Stimulated activated CD4-positive, alpha-beta T cell treated with anti-CD3 and anti-CD28 coated beads, TNF-alpha, amount 100 ng/mL, for 48 hours (primary cell): ENCODE results near the gene MLLT6.
"Not testable (repeated sequence)": the region's sequence is repeated elsewhere in the genome, so short reads cannot be mapped to it uniquely, and the experiment has no call there.

ENCODE experiments used
- DNase-seq, 3 donors: peaks; one replicate each; pipeline ENCODE4 v3.0.0-alpha.2; 2020; ENCODE audit warnings: low read depth in 3 of 3

MLLT6 gene

DNA sequence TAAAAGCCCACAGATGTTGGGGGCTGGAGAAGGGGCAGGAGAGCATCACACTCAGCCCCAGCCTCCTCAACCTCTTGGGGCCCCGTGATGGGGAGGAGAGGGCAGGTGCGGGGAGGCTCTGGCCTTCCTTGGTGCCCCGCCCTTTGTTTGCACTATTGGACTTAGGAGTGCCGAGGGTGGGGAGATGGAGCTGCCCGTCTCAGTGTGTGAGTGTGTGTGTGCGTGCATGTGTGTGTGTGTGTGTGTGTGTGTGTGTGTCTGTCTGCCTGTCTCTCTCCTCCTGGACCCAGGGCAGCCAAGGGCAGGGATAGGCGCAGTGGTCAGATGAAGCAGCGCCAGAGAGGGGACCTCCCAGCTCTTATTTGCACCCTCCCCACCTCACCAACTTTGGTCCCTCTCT, 21.1 kb downstream of the MLLT6 start:
- not testable (repeated sequence) for DNase-seq

DNA sequence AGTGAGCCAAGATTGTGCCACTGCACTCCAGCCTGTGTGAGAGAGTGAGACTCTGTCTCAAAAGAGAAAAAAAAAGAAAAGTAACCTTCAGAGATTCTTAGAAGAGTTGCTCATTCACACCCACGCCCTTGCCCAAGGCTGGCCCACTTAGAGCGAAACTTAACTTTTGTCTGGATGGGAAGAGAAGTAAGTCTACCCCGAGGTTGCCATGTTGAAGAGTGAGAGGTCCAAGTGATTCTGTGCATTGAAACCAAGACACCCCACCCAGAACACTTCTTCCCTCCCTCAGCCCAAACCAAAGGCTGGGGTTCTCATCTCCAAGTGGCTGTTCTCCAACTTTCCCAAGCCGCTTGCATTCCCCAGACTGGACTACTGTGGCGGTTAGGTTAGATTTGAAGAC, 22.7 kb downstream of the MLLT6 start:
- DNase-seq = peak; percentile 70 to 83 (median 78)

DNA sequence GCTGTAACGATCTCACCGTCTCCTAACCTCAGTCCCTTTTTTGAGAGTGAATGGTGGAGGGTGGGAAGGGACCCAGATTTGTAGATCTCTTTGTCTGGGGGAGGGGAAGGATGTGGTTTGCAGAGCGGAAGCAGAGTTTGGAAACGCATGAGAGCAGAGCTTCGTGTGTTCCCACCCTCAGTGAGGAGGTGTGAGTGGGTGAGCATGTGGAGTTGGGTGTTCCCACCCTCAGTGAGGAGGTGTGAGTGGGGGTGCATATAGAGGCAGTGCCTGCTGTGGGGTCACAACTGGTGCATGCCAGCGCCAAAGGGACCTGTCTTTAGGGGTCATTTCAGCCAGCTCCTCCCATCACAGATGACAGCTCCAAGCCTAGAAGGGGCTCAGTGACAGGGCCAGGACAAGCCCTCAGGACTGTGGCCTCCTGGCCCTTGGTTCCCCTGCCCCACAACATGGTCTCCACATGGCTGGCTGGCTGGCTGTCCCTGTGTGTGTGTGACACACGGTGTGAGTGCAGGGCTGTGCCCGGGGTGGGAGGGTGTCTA, 23.3 kb downstream of the MLLT6 start:
- DNase-seq = no peak

DNA sequence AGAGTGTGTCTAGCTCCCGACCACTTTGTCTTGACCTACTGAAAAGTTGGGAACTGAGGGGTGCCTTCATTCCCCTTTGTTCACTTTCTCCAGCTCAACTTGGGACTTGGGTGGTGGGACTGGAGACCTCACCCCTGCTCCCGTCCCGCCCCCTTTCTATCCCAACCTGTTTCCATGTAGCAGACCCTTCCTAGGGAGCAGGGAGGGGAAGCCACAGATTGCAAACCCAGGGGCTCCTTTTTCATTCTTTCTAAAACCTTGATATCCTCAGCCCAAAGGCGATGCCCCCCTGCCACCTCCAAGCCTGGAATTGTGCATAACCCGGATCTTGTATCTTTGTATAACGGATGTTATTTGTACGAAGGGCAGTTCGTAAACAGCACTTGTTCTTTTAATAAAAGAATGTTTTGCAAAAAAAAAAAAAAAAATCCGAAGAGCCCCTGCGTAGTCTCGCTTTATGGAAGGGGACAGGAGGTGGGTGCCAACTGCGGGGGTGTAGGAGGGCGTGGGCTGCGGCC, 24.4 kb downstream of the MLLT6 start:
- DNase-seq = no peak

DNA sequence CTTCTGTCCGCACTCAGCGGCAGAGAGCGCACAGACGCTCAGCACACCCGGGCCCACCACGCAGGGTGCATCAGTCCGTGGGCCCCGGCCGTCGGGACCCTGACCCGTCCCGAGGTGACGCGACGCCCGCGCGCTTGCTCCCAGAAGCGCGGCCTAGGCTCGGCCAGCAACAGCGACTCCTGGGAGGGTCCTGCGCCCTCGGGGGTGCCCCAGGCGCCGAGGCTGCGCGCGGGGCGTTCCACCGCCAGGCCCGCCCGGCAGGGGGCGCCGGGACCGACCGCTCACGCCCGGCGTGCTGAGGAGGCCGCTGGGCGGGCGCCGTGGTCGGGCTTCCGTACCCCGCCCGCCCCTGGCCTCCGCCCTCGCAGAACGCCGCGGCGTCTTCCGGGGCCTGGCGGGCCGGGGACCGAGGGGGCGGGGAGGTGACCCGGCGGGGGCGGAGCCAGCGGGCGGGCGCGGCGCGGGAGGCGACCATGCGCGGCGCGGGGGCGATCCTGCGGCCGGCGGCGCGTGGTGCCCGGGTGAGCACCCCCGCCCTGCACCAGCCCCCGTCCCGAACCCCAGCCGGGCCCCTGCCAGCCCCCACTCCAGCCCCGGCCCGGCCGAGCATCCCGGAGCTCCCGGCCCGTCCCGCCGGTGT, 24.9 kb downstream of the MLLT6 start, which contains the start of gene CISD3:
Gene CISD3 (plus strand): TSS at position 456 of the 640 bp plus-strand sequence. CDS start 18 bp downstream, at position 474.
- DNase-seq = peak; percentile 63 to 89 (median 72)

DNA sequence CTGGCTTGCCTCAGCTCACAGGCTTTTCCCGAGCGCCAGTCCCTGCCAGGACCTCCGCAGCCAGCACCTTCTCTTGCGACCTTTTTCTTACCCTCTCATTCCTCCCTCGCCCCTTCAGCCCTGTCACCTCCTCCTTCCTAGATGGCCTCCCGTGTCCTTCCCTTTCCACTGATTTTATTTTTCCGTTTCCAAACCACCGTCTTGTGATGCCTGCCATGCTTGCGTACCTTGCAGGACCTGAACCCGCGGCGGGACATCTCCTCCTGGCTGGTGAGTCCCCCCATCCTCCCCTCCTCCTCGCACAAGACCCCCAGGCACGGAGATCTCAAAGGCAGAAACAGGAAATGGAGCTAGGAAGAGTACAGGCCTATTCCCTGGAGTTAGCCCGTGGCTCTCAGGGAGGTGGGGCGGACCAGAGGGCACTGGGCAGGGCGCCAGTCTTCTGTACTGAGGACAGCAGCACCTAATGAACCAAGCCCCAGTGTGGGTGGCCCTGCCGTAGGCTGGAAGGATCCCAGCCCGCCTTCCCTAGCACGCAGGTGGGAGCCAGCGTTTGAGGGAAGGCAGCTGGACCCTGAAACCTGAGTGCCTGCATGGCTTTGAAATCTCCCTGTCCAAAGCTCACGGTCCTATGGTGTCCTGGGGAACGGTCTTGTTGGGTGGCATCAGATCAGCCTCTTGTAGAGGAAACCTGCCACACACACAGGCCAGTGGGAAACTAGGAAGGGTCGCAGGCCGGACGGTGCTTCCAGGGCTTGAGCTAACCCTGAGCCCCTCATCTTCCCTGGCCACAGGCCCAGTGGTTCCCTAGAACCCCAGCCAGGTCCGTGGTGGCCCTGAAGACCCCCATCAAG, 25.7 kb downstream of the MLLT6 start:
- no peak for DNase-seq

DNA sequence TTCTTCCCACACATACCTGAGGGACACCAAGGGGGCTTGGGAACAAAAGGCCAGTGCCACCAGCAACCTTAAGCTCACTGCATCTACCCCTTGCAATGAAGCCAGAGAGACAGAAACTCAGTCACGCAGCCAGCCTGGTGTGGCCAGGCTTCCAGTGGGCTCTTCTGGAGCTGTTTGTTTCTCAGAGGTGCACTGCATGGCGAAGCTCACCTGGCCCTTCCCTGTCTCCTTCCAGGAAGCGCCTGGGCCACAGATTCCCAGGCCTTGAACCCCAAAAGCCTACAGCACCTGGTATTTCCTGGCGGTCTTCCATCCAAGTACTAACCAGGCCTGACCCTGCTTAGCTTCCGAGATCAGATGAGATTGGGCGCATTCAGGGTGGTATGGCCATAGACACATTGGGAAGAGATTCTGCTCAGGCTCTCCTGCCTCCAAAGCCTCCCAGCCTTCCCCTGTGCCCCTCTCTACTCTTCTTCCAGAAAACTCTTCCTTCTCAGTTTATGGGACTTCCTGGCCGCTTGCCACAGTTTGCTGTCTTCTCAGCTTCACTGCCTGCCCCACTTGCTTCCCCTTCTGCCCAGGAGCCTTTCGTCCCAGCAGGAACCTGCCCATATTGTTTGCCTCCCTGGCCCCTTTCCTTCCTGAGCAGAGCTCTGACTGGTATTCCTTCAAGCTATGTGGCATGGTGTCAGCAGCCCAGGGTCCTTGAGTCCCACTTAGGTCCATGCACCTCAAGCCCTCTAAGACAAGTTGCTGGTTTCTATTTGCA, 26.6 kb downstream of the MLLT6 start:
- DNase-seq = no peak

DNA sequence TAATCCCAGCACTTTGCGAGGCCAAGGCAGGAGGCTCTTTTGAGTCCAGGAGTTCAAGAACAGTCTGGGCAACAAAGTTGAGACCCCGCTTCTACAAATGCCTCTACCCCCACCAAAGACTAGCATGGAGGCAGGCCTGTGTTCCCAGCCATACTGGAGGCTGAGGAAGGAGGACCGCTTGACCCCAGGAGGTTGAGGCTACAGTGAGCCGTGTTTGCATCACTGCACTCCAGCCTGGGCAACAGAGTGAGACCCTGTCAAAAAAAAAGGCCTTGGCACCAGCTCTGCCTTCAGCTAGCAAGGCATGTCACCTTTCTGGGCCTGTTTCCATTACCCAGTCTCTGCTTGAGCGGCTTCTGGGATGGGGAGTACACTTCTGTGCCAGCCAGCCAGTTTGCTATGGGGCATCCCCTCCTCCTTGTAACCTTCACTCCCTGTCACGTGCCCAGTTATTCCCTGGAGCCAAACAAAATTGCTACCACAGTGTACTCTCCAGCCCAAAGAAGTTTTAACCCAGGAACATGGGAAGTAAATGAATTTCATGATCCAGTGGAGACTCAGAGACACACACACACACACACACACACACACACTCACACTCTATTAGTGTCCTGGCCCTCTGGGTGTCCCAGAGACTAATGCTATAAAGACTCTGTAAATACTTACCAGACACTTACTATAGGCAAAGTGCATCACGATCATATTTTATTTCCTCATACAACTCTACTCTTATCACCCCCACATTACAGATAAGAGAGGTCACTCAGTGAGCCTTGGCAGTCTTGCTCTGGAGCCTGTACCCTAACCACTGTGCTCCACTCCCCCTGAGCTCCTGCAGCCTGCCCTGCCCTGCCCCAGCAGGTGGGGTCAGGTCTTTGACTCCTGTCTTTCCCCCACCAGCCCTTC, 27.6 kb downstream of the MLLT6 start:
- no peak for DNase-seq

DNA sequence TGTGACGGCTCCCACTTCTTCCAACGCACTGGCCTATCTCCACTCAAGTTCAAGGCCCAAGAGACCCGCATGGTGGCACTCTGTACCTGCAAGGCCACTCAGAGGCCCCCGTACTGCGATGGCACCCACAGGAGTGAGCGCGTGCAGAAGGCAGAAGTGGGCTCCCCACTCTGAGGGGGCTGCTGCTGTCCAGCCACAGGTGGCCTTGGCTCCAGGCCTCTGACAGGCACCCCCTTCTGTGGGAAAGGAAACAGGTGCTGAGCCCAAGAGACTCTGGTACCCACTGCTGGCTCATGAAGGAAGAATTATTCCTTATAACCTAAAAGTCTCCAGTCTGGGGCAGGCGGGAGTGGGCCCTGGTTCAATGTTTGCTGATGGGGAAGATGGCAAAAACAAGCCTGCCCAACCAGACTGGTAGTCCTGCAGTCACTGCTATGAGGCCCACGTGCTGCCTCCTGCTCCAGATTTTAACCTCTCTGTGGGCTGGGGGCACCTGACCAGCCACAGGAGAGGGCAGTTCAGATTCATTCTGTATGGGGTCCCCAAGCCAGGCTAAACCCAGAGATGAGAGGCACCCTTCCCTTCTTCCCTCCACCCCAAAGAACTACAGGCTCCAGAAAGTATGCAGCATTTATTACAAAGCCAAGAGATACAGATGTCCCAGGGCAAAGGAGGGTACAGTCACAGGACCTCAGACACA, 28.4 kb downstream of the MLLT6 start:
- DNase-seq = no peak

DNA sequence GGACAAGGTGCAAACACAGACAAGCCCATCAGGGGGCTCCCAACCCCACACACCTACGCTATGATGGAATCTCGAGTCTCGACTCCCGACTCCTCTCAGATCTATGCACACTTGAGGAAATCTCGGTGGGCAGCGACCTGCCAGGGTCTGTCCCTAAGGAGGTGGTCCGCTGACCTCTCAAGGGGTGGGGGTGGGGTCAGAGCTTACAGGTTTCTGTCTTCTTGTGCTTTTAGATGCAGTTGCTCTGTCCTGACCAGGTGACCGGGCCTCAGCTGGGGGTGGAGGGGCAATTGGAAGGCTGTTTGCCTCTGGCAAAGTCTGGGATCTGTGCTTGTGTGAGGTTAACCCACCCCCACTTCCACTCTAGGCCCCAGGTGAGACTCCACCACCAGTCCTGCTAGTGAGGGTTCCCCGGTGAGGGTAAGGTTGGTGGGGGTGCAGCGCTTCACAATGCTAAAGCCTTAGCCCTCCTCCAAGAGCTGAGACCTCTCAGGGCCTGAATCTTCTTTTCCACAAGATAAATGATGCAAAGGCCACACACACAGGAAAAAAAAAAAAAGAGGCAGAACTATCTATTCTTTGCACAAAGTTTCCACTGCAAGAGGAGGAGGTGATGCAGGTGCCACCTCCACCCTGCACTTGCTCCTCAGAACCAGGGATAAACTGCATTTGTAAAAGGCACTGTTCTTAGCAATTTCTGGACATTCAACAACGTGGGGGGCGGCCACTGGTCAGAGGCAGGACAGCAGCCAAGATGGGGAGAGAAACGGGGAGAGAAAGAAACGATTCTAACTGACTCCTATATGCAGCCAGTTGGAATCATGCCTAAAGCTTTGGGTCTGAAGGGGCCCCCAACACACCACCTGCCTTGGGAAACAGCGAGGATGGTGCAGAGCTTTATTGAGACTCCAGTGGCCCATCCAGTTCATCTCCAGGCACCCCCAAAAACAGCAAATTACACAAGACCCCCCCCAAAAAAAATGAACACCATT, 29.2 kb downstream of the MLLT6 start:
- DNase-seq = no peak

DNA sequence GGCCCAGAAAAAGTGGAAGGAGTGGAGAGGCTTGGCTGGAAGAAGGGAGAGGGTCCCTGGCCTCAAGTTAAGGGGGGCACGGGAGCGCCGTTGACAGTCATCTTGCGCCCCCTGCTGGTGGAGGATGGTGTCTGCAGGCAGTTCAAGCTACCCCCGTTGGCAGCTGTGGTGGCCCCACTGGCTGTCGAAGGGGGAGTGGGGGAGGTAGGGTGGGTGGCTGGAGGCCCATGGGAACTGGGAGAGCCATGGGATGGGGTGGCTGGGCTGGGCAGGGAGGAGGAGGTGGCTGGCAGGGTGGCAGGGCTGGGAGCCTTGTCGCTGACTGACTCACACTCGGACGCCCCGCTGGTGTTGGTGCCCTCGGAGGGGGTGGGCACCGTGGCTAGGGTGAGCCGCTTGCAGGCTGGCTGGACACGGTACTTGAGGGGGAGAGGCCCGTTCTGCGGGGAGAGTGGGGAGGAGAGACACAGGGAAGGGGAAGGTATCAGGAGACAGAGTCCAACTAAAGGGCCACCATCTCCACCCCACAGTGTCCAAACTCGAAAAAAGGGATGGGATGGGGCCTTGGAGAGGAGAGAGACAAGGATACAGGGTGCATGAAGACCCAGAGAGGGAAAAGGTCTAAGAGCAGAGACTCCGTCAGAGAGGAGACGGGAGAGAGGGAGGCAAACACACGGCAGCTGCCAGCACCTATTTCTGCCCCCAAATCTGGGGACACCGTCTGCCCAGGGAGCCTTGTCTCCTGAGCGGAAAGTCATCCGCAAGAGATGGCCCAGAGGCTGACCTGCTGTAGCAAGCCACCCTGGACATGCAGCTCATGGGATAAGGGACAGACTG, 30.3 kb downstream of the MLLT6 start:
- DNase-seq = peak in 2 of 3 donors; percentile 63 to 68

DNA sequence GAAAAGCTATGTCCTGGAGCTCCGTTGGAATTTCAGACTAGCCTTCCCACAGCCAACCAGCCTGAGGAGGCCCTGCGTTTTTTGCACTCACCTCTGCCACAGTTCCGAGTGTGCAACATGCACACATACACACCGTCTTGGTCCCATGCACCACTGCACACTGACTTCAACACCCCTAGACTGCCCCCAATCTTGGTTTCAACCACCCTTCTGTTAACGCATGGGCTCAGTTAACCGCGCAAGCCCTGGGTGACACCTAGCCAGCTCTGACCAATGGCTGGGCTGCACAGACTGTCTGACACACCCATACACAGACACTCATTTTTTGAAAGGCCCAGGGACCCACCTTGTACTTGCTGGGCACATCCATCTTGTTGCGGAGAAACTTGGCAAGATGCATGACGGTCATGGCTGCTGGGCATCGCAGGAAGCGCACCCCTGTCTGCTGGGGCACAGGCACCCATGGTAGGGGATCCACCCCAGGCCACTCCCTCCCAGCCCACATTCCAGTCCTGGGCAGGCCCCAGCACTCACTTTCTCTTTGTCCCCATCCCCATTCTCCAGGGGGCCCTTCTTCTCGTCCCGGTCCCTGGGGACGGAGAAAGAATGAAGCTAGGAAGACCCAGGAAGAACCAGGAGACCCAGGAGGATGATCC, 33.1 kb downstream of the MLLT6 start:
- DNase-seq = no peak

DNA sequence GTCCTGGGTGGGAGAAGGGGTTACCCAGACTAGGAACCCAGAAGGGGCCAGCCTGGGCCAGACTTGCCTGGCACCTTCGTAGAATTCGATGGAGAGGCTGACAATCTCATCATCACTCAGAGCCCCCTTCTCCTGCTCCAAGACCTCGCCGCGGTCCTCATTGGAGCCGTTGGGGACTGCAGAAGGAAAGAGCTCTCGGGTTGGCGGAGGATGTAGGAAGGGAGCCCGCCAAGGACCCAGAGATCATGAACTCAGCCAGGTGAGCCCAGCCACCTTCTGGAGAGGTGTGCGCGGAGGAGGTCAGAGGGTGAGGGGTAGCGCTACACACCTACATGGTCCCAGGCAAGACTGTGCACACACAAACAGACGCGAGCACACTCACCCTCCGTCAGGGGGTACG, 33.6 kb downstream of the MLLT6 start:
- no peak for DNase-seq

DNA sequence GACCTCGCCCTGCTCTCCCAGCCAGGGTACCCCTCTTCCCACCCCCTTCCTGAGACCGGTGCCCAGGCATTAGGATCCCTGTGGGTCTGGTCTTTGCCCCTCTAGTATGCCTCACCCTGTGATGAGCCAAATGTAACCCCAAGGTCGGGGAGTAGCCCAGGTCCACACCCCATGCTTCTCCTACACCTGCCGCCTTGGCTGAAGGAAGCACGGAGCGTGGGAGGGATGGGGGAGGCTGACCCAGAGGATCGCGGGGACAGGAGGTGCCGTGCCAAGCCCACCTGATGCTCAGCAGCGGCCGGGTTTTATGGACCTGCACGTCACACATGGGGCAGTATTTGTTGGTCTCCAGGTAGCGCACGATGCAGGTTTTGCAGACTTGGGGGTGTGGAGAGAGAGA, 34.2 kb downstream of the MLLT6 start:
- DNase-seq = no peak

DNA sequence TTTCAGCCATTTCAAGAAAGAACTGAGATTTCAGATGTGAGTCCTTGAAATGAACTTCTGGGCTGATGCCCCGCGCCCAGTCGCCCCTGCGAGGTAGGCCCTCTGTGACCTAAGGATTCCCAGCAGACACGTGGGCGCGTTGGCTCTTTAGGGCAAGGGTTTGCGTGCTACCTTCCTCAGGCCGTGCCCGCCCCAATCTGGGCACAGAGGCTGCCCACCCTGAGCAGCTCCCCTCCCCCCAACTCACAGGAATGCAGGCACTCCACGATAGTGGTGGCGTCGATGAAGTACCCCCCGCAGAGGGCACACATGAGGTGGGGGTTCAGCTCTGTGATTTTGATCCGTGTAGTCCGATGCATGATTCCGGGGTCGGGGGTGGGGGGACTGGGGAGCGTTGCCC, 35.0 kb downstream of the MLLT6 start:
- DNase-seq = no peak

DNA sequence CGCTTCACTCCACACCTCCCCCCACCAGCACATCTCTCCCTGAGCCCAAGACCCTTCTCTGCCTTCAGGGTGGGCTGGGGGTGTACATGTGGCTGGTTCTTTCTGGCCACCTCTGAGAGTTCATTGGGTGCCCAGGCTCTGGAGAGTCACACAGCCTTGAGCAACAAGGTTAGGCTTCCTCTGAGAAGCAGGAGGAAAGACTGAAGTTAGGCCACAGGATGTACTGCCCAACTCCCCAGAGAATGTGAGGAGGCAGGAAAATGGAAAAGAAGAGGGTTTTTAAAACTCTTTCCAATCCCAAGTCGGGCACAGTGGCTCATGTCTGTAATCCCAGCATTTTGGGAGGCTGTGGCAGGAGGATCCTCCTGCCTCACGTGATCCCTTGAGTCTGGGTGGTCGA, 35.7 kb downstream of the MLLT6 start:
- no peak for DNase-seq

DNA sequence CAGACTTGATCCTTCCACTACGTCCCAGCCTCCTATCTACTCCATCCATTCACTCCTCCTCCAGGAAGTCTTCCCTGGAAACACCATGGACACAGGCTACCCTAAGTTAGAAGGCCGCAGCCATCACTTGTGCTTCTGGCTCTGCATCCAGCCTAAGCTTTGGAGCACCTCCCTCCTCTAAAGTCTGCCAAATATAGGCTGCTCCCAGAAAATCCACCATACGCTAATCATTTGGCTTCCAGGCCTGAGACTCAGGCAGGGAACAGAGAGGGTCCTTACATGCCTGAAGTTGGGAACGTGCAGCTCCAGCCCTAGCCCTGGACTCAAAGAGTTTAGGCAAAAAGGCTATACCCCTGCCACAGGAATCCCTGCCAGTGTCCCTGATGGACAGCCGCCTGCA, 36.4 kb downstream of the MLLT6 start:
- no peak for DNase-seq
